GM10266 (cell line): ENCODE measurements around the gene CYFIP1.

Experiments used
- DNase-seq: peaks from one replicate; pipeline ENCODE4 v3.0.0; 2012; ENCODE audit errors: extremely low spot score
- CTCF ChIP-seq: IDR thresholded peaks from 2 replicates; pipeline ENCODE4 v1.5.1; 2012; ENCODE audit warnings: mild to moderate bottlenecking, low read depth; ENCODE audit not compliant: control insufficient read depth, insufficient read depth; ENCODE audit errors: missing control alignments

The CYFIP1 gene

GRCh38 chr15:22925875-22926274 is 54.3 kb downstream of the CYFIP1 start:
- TF ChIP-seq CTCF, result no peak
- DNase-seq, result no peak

DNA sequence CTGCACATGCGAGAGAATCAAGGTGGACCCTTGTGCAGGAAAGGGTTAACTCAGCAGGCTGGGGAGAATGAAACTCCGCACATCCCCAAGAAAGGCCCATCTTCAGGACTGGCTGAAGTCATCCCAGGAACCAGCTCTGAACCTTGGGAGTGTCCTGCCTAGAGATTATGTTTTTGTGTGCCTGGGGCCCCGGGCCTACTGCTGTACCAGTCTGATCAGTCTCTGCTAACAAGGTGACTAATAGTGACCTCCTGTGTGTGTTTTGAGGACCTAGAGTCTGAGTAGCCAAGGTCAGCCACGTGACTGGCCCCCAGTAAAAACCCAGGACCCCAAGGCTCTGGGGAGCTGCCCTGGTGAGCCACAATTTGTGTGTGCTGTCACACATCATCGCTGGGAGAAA is 58.2 kb downstream of the CYFIP1 start:
- no peak for TF ChIP-seq CTCF
- DNase-seq, result no peak

- no peak for TF ChIP-seq CTCF
- no peak for DNase-seq
Observed at GRCh38 chr15:22919171-22919570, 61.0 kb downstream of the CYFIP1 start.

- DNase-seq, result no peak
- no peak for TF ChIP-seq CTCF
Observed at GRCh38 chr15:22918596-22919140, 61.5 kb downstream of the CYFIP1 start.

DNA sequence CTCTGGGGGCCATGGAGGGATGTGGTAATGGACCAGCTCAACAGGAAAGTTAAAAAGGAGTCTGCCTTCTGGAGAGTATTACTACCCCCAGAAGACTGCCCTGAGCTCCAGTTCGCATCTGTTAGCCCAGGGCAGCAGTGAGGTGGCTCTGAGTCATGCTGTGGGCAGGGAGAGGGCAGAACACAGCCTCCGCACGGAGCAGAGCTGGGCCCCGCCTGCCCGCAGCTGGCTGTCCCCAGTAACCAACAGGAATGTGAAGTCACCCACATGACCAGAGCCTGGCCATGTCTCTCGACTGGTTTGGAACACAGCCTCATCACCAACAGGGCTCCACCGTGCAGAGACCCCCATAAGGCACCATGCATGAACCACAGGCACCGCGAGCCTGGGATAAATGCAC is 62.1 kb downstream of the CYFIP1 start:
- no peak for DNase-seq
- no peak for TF ChIP-seq CTCF

DNA sequence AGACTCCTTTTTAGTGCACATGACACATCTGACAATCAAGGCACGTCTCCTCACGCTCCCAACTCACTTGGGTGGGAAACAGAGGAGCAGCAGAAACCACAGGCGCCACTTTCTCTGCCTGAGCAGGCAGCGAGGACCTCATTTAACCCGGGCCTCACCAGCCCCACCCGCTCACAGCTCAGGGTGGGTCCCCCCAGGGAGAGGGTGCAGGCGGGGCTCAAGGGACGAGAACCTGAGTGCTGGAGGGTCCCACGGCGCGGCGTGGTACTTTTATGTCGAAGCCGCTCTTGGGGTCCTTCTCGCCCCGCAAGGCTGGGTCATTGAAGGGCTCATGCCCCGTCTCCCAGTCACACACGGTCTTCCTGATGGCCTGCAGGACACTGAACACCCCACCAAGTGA is 62.6 kb downstream of the CYFIP1 start:
- no peak for TF ChIP-seq CTCF
- DNase-seq, result no peak

DNA sequence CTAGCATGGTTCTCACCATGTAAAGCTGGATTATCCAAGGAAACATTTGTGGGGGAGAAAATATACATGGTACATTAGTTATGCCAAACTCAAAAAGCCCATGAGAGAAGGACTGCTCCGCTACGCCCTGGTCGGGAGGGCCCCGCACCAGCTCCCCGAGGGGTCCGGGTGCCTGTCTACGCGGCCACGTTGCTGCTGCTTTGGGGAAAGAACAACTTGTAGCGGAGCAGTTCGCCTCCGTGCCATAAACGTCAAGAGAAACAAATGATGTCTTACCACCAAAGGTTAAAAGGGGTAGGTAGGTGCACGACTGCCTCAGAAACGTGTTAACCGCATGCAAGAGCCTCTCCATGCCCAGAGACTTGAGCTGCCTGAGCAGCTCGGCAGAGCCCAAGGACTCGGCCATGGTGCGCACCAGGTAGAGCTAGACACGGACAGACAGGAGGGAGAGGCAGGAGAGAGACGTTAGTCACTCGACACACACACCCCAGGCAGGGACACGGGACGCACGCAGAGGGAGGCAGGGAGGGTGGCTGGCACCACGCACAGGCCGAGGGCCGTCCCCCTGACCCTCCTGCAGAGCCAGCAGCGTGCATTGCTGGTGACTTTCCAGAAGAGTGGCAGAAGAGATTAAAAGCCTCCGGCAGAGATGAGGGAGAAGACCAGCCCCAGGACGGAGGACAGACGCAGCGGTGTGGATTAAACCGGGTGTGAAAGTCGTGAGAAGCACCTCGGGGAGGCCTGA is 63.4 kb downstream of the CYFIP1 start:
- no peak for DNase-seq
- TF ChIP-seq CTCF, result no peak
